ENCODE measurements around the gene PPP4C. TPM values are rescaled to one million over a fixed set of nuclear protein-coding genes. Genes with fewer than 3 reads are reported as not detected.

The PPP4C gene
- total RNA-seq, 1 experiment from 2014 or later = 165 TPM

- Histone ChIP-seq H3K4me3 (replicated peaks in 1 of 2; ENCODE audit: low read depth in 1 of 2, low read length in 2 of 2) (no peak overlapping the region), H3K27me3 (ENCODE audit: insufficient read depth, low read length) (no peaks in the 10 kb centered on the region), H3K79me2 (ENCODE audit: insufficient read depth, low read length) (no peaks in the 10 kb centered on the region), H3K4me1 (ENCODE audit: control insufficient read depth in 1 of 2, insufficient read depth in 2 of 2, low read length in 2 of 2) (no peaks in the 10 kb centered on the region), H2AFZ (ENCODE audit: low read depth, low read length, poor library complexity, severe bottlenecking) (no peak overlapping the region), H3K4me2 (ENCODE audit: low read length) (no peak overlapping the region), H3K9me2 (ENCODE audit: insufficient read depth) (no peaks in the 10 kb centered on the region), H4K20me1 (ENCODE audit: insufficient read depth) (no peaks in the 10 kb centered on the region), H3K9me3 (ENCODE audit: control insufficient read depth in 1 of 2, insufficient read depth in 1 of 2, low read depth in 1 of 2, low read length in 2 of 2) (no peaks in the 10 kb centered on the region), H3K9ac (ENCODE audit: low read length) (no peak overlapping the region), H3K36me3 (ENCODE audit: control insufficient read depth in 1 of 2, insufficient read depth in 2 of 2, low read length in 2 of 2) (no peaks in the 10 kb centered on the region), H3K27ac (ENCODE audit: low read depth, low read length) (no peak overlapping the region)
- intact Hi-C loops (cut with micrococcal nuclease) = no loop called here
- DNase-seq (ENCODE audit: low read depth, low spot score) (no peak), ATAC-seq (no peak)
- TF ChIP-seq CTCF (IDR thresholded peaks at IDR 0.05 in 2 of 3, conservative IDR thresholded peaks at IDR 0.05 in 1 of 3; ENCODE audit: borderline replicate concordance in 1 of 3, insufficient read depth in 1 of 3, low read depth in 2 of 3, low read length in 2 of 3) = no peak
- no peak for TF ChIP-seq EZH2 (IDR thresholded peaks at IDR 0.05)
- TF ChIP-seq ELF1 (IDR thresholded peaks at IDR 0.05; ENCODE audit: borderline replicate concordance, low read depth) = no peak
- TF ChIP-seq TCF7L2 (IDR thresholded peaks at IDR 0.05; ENCODE audit: borderline replicate concordance, extremely low read depth, insufficient read depth, insufficient read length) = no peak
- TF ChIP-seq MAX (IDR thresholded peaks at IDR 0.05) = no peak
- TF ChIP-seq POLR2A (IDR thresholded peaks at IDR 0.05; ENCODE audit: borderline replicate concordance, extremely low read depth, insufficient read depth, insufficient read length) = no peak
- TF ChIP-seq EGR1 (IDR thresholded peaks at IDR 0.05; ENCODE audit: low read depth) = no peak
- TF ChIP-seq ATF3 (IDR thresholded peaks at IDR 0.05) = no peak
- no peak for TF ChIP-seq SIN3A (IDR thresholded peaks at IDR 0.05; ENCODE audit: low read depth)
- no peak for TF ChIP-seq SP1 (IDR thresholded peaks at IDR 0.05; ENCODE audit: low read depth)
- TF ChIP-seq JUND (IDR thresholded peaks at IDR 0.05) = no peak
- no peak for TF ChIP-seq RAD21 (IDR thresholded peaks at IDR 0.05; ENCODE audit: low read depth)
- no peak for TF ChIP-seq SRF (IDR thresholded peaks at IDR 0.05; ENCODE audit: low read depth)
- no peak for TF ChIP-seq POLR2AphosphoS5 (IDR thresholded peaks at IDR 0.05; ENCODE audit: low read depth, low read length)
- TF ChIP-seq YY1 (IDR thresholded peaks at IDR 0.05; ENCODE audit: extremely low read depth, insufficient replicate concordance, low read depth, low read length) = no peak
- no peak for TF ChIP-seq ZFX (IDR thresholded peaks at IDR 0.05)
- TF ChIP-seq CEBPB (IDR thresholded peaks at IDR 0.05; ENCODE audit: low read depth) = no peak
- TF ChIP-seq ZBTB33 (IDR thresholded peaks at IDR 0.05; ENCODE audit: extremely low read depth, insufficient replicate concordance, low read length) = no peak
- CTCF ChIA-PET = no interaction called here
- BruUV-seq (replicated peaks) = no TSS peak
- RAD21 ChIA-PET (ENCODE audit: low non-redundant PET in 1 of 2, low total read pairs in 2 of 2, uncharacterized antibody in 2 of 2, unreplicated experiment in 2 of 2) = no interaction called here
- POLR2A ChIA-PET = no interaction called here
Measured at GRCh38 chr16:30132591-30132990, 56.8 kb downstream of the PPP4C start.
